Tibial nerve (tissue), 4 donors: ENCODE data around the gene FBXW7. TPM values are rescaled to one million over a fixed set of nuclear protein-coding genes. Genes with fewer than 3 reads are reported as not detected.

Source experiments
- DNase-seq, 2 donors: peaks; one replicate each; pipeline ENCODE4 v3.0.0-alpha.2; 2019; ENCODE audit warnings: low spot score in 2 of 2
- H3K27ac ChIP-seq, 4 donors: fragments of 200-600 bp; sonication (generic) in 3 of 4; one replicate each; pipeline ENCODE4 v1.5.1; 2017 to 2019; ENCODE audit warnings: mild to moderate bottlenecking in 1 of 4
- H3K27me3 ChIP-seq, 2 donors: fragments of 200-600 bp; sonication (generic) in 1 of 2; one replicate each; pipeline versions ENCODE4 v1.5.1 to v1.6.0; 2017 to 2019
- H3K36me3 ChIP-seq, 3 donors: fragments of 200-600 bp; sonication (generic); one replicate each; pipeline ENCODE4 v1.5.1; 2018 to 2019
- H3K4me1 ChIP-seq, 4 donors: fragments of 200-600 bp; sonication (generic) in 3 of 4; one replicate each; pipeline ENCODE4 v1.5.1; 2017 to 2019
- H3K4me3 ChIP-seq, 4 donors: fragments of 200-600 bp; sonication (generic) in 3 of 4; one replicate each; pipeline ENCODE4 v1.5.1; 2017 to 2019; ENCODE audit warnings: mild to moderate bottlenecking in 1 of 4, moderate library complexity in 1 of 4
- H3K9me3 ChIP-seq, 4 donors: fragments of 200-600 bp; sonication (generic) in 3 of 4; one replicate each; pipeline ENCODE4 v1.5.1; 2017 to 2019
- EP300 ChIP-seq, 2 donors: sonication (generic); formaldehyde crosslinking; IDR thresholded peaks; one replicate each; pipeline ENCODE4 v1.6.1; 2017; ENCODE audit warnings: antibody characterized with exemption in 2 of 2, mild to moderate bottlenecking in 1 of 2
- POLR2A ChIP-seq, 2 donors: fragments of 450-650 bp; IDR thresholded peaks; one replicate each; pipeline ENCODE4 v1.6.1; 2017; ENCODE audit warnings: antibody characterized with exemption in 2 of 2, mild to moderate bottlenecking in 2 of 2, moderate library complexity in 2 of 2
- WGBS, 2 donors: methylation state at CpG; one replicate each; pipeline ENCODE4 v1.1.5; 2018; 5-methylcytosine and 5-hydroxymethylcytosine counted together
- total RNA-seq, 4 donors: library from RNA; depleted of rRNA; stranded (reverse); fragments of >200 nt; gene quantifications; one replicate each; pipeline ENCODE4 v1.1.0, GENCODE V29; 2016
- TF ChIP-seq, protein P1 (sequence below), 5 experiments: fragments of 200-600 bp in 3 of 5; fragments of 450-650 bp in 2 of 5; sonication (generic) in 3 of 5; IDR thresholded peaks; one replicate each; pipeline ENCODE4 v1.5.1; 2016 to 2019; ENCODE audit warnings: antibody characterized with exemption in 5 of 5, mild to moderate bottlenecking in 3 of 5, moderate library complexity in 2 of 5

Gene FBXW7
- total RNA-seq, 4 donors from 2014 or later, result 40.8 to 85.7 (median 62.1) TPM

DNA sequence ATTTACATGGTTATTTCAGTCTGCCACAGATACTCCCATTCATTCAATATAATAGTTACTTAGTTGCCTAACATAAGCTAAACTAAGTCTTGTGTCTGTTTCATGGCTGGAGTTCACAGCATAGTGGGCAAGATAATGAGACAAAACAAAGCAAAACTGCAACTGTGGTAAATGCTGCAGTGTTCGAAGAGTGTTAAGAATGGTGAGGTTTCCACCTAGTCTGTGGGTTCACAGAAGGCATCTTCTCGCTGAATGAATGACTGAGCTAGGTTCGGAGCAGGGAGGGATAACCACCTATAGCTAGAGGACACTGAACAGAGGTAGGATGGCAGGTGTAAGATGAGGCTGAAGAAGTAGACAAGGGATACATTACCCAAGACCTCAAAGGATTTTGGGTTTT lies 171.0 kb downstream of the FBXW7 start:
- H3K36me3 ChIP-seq, result peaks cover 0 to 4% (median 0%) of the 10 kb centered on the region in 3 donors
- H3K9me3 ChIP-seq, result peaks cover 0 to 5% (median 0%) of the 10 kb centered on the region in 4 donors
- H3K4me3 ChIP-seq, result no peak overlapping the region
- no peak for DNase-seq
- TF ChIP-seq EP300 (IDR thresholded peaks at IDR 0.05) (no peak), POLR2A (IDR thresholded peaks at IDR 0.05) (no peak)
- TF ChIP-seq, protein P1, sequence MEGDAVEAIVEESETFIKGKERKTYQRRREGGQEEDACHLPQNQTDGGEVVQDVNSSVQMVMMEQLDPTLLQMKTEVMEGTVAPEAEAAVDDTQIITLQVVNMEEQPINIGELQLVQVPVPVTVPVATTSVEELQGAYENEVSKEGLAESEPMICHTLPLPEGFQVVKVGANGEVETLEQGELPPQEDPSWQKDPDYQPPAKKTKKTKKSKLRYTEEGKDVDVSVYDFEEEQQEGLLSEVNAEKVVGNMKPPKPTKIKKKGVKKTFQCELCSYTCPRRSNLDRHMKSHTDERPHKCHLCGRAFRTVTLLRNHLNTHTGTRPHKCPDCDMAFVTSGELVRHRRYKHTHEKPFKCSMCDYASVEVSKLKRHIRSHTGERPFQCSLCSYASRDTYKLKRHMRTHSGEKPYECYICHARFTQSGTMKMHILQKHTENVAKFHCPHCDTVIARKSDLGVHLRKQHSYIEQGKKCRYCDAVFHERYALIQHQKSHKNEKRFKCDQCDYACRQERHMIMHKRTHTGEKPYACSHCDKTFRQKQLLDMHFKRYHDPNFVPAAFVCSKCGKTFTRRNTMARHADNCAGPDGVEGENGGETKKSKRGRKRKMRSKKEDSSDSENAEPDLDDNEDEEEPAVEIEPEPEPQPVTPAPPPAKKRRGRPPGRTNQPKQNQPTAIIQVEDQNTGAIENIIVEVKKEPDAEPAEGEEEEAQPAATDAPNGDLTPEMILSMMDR (IDR thresholded peaks at IDR 0.05), result no peak
- H3K4me1 ChIP-seq, result peaks cover 0 to 21% (median 4%) of the 10 kb centered on the region in 4 donors
- WGBS, 2 donors, result 97 to 98% methylated on average over 3 of the region's 3 CpGs
- no peak overlapping the region for H3K27ac ChIP-seq
- H3K27me3 ChIP-seq, result no peaks in the 10 kb centered on the region

- no peak for TF ChIP-seq EP300 (IDR thresholded peaks at IDR 0.05)
- TF ChIP-seq POLR2A (IDR thresholded peaks at IDR 0.05), result no peak
- TF ChIP-seq, protein P1 (IDR thresholded peaks at IDR 0.05), result no peak
- 76 to 85% methylated on average over 1 of the region's 1 CpG for WGBS, 2 donors
- no peaks in the 10 kb centered on the region for H3K27me3 ChIP-seq
- H3K36me3 ChIP-seq, result peaks cover 0 to 4% (median 0%) of the 10 kb centered on the region in 3 donors
- no peak for DNase-seq
- peaks cover 0 to 5% (median 0%) of the 10 kb centered on the region in 4 donors for H3K9me3 ChIP-seq
- no peak overlapping the region for H3K4me3 ChIP-seq
- no peak overlapping the region for H3K27ac ChIP-seq
- H3K4me1 ChIP-seq, result peaks cover 0 to 26% (median 6%) of the 10 kb centered on the region in 4 donors
These were observed 171.5 kb downstream of the FBXW7 start for GRCh38 chr4:152364383-152364782.

DNA sequence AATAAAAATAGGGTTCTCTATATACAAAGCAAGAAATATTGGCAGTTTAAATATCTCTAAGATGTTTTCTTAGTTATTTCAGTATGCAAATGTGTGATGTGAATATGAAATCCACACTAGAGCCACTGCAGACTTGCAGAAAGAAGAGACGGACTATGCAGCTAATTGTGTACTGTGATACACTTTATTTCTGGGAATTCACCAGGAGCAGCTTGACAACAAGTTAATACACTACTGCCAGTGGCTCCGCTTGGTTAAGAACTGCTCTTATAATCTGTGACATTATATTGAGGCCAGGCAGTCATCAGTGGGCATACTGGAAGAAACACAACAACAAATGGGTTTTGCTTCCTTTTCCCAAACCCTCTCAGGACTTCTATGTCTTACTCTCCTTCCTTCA lies 172.0 kb downstream of the FBXW7 start:
- H3K9me3 ChIP-seq, result peaks cover 0 to 5% (median 0%) of the 10 kb centered on the region in 4 donors
- peaks cover 0 to 4% (median 0%) of the 10 kb centered on the region in 3 donors for H3K36me3 ChIP-seq
- no peak overlapping the region for H3K27ac ChIP-seq
- peaks cover 0 to 23% (median 6%) of the 10 kb centered on the region in 4 donors for H3K4me1 ChIP-seq
- 86 to 88% methylated on average over 2 of the region's 2 CpGs for WGBS, 2 donors
- H3K27me3 ChIP-seq, result no peaks in the 10 kb centered on the region
- TF ChIP-seq POLR2A (IDR thresholded peaks at IDR 0.05), result no peak
- TF ChIP-seq EP300 (IDR thresholded peaks at IDR 0.05), result no peak
- TF ChIP-seq, protein P1 (IDR thresholded peaks at IDR 0.05), result no peak
- no peak overlapping the region for H3K4me3 ChIP-seq
- DNase-seq, result no peak

DNA sequence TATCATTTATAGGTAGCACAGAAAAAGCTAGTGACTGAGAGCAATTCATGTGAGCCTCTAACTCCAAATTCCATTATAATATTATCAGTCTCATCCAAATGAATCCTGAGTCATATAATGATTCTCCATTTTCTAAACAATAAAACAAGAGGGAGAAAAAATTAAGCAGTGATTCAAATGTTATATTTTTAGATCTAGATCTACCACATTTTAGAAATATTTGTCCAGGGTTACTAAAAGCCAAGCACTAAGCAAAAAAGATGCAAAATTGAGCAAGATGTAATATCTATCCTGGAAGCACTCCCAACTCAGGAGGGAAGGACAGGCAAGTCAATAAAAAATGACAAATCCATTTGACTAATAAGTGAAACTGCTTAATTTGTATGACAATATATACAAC lies 172.8 kb downstream of the FBXW7 start:
- TF ChIP-seq, protein P1 (IDR thresholded peaks at IDR 0.05), result no peak
- TF ChIP-seq EP300 (IDR thresholded peaks at IDR 0.05) (no peak), POLR2A (IDR thresholded peaks at IDR 0.05) (no peak)
- no peak for DNase-seq
- Histone ChIP-seq H3K9me3 (peaks cover 0 to 5% (median 0%) of the 10 kb centered on the region in 4 donors), H3K27me3 (no peaks in the 10 kb centered on the region), H3K4me3 (no peak overlapping the region), H3K27ac (no peak overlapping the region), H3K36me3 (peaks cover 0 to 4% (median 0%) of the 10 kb centered on the region in 3 donors), H3K4me1 (peaks cover 0 to 22% (median 6%) of the 10 kb centered on the region in 4 donors)

DNA sequence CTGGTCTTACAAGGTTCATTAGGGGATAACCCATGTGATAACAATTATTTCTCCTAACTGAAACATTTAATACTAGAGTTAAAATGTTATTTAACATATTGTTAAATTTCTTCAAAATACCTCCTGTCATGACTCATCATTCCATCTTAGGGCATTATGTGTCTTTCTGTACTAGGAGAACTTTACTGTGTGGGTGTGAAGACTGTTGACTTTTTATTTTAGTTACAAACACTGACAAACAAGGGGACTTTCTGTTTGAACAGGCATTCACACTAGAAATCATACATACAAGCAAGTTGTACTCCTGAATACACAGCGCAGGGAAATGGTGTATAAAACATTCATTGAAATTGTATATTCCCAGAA lies 175.9 kb downstream of the FBXW7 start:
- Histone ChIP-seq H3K9me3 (no peaks in the 10 kb centered on the region), H3K4me3 (no peak overlapping the region), H3K27ac (peak overlapping the region in 1 of 4 donors; percentile 28), H3K27me3 (no peaks in the 10 kb centered on the region), H3K36me3 (no peaks in the 10 kb centered on the region), H3K4me1 (peaks cover 0 to 39% (median 6%) of the 10 kb centered on the region in 4 donors)
- WGBS, 2 donors, result 41 to 67% methylated on average over 1 of the region's 1 CpG
- TF ChIP-seq EP300 (IDR thresholded peaks at IDR 0.05), result no peak
- no peak for TF ChIP-seq POLR2A (IDR thresholded peaks at IDR 0.05)
- TF ChIP-seq, protein P1 (IDR thresholded peaks at IDR 0.05), result no peak
- DNase-seq, result no peak
